GM21717 (cell line): ENCODE results near the gene COL2A1.

ENCODE experiments used
- ATAC-seq: cut with Tn5 transposase; IDR thresholded peaks from one replicate; pipeline ENCODE4 v1.9.1; 2021; ENCODE audit warnings: mild to moderate bottlenecking, moderate library complexity; ENCODE audit not compliant: unreplicated experiment

COL2A1 gene

GRCh38 chr12:48015954-48016353 is 11.7 kb upstream of the COL2A1 start:
- no peak for ATAC-seq

DNA sequence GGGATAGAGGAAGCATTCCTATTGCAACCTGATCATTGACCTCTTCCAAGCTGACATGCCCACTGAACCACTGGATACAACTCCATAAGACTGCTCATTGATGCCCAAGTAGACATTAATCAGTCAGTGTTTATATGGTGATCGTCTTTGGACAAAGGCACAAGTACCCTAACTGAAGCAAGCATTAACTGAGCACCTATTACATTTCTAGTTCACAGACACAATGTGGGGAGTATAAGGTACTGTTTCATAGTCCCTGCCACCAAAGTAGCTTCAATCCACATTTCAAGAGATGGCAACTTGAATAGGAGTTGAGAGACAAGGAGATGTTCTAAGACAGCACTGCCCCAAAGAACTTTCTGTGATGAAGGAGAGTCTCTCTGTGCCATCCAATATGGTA is 10.9 kb upstream of the COL2A1 start:
- no peak for ATAC-seq

DNA sequence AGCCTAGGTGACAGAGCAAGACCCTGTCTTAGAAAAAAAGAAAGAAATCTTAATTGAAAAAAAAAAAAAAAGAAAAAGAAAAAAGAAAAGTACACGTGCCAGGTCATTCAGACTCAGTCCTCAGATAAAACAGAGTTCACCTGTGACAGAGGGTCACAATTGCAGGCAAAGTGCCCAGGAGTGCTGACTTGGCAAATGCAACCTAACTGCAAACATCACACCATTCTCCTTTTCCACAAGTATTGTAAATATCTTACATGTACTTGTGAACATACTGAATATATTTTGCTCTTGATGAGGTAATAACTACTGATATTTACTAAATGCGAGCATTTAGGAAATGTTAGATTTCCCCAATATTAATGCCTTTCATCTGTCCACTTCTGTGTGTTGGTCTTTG is 9.0 kb upstream of the COL2A1 start:
- ATAC-seq, result no peak

GRCh38 chr12:48012070-48012469 is 7.8 kb upstream of the COL2A1 start:
- ATAC-seq, result no peak

- no peak for ATAC-seq
These were observed 6.2 kb upstream of the COL2A1 start for GRCh38 chr12:48010366-48010970.

- no peak for ATAC-seq
These were observed 5.2 kb upstream of the COL2A1 start for GRCh38 chr12:48009471-48009870.

DNA sequence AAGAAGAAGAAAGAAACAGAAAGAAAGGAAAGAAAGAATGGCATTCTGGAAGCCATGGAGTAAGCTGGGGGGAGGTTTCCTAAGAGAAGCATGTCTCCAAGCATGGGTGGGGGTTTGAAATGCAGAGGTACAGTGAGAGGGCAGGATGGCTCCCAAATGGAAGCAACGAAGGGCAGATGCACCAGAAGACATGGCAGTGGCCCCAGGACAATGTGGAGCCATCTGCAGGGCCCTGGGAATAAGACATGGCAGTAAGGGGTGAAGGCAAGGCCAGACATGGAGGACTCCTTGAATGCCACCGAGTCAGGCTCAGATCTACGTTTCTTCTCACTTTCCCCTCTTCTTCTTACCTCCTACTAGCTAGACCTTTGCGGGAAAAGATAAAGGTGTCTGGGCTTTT is 4.7 kb upstream of the COL2A1 start:
- no peak for ATAC-seq

DNA sequence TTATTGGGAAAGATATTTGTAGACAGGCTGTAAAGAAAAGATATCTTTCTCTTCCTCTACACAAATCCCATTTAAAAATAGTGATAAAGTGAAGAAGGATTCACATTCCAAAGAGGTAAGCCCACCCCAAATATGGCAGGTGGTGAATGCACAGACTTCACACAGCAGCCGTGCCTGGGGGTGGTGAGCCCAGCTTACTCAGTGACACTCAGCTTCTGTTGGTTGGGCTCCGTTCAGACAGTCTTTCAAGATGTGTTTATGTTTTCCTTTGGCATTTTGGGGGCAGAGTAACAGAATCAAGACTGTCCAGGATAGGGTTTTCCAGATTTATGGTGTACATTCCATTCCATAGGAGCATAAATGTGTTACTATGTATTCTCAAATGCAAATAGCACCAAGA is 4.1 kb upstream of the COL2A1 start:
- no peak for ATAC-seq

- no peak for ATAC-seq
These were observed 2.9 kb upstream of the COL2A1 start for GRCh38 chr12:48007206-48007605.

DNA sequence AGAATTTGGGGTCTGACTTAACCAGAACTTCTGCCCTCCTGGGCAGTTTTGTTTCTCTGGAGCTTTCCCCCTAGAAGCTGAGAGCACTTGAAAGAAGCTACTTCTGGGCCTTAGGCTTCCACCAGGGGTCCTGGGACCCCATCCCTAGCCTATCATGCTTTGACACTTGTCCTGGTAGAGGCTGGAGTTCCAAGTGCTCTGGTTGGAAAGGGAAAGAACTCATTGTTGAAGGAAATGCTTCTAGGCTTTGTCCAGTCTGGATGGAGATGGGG is 1.4 kb upstream of the COL2A1 start:
- no peak for ATAC-seq

GRCh38 chr12:48005001-48005749 is 899 bp upstream of the COL2A1 start:
- no peak for ATAC-seq

DNA sequence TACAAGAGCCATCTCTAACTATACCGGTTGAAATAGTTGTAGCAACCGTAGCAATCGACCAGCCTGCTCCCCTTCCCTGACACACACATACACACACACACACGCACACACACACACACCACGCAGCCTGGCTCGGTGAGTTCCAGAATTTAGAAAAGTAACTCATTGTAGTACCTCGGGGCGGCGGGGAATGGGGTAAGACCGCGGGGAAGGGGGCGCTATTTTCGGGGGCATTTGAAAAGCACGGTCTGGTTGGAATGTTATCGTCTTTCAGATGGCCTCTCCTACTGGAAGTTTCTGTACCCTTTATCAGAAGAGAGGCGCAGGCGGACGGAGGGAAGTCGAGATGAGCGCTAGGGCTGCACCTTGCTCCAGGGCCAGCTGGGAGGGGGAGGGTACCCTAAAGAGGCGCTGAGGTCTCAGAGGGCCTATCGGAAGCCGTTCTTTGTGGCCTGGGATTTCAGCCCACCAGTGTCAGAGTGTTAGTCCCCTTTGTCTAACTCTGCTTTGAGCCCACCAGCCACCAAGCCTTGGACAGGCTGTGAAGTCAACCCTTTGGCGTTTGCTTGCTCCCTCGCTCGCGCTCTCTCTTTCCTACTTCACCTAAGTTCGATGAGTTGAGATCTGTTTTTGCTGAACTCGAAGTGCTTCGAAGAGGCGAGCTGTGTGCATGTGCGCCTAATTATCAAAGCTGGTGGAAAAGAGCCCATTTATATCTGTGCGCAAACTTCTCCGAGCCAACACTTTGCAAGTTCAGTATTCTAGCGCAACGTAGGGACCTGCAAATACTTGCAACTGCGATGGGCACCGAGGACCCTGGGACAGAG is 837 bp downstream of the COL2A1 start:
- no peak for ATAC-seq

DNA sequence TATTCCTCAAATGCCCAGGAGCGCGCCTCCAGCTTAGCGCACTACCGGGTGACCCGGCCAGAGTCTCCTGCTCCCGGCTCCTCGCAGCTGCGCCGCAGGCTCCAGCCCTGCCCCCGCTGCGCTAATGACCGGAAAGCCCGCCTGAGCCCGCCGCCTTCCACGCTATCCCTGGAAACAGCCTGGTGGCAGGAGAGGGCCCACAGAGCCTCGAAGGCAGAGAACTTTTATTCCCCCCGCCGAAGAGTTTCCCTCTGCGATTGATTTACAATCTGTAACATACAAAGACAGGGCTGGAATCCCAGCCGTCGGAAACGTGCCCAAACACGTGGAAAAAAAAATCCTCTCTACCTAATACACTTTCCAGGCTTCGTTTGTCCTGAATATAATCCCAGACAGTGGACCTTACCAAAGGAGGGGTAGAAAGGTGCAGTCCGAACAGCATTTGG is 1.5 kb downstream of the COL2A1 start:
- no peak for ATAC-seq

DNA sequence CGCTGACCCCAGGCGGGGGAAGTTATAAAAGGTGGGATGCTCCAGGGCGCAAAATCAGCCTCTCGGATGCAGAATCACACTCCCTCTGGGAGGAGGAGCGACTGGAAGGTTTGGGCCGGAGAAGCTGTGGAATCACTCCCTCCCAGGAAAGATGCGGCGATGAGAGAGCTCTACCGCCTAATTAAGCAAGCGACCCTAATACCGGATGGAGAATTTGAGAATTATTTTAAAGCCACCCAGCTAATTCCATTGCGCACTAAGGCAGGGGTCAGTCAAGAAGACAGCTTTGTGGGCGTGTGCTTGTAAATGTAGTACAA is 1.9 kb downstream of the COL2A1 start:
- ATAC-seq, result no peak

DNA sequence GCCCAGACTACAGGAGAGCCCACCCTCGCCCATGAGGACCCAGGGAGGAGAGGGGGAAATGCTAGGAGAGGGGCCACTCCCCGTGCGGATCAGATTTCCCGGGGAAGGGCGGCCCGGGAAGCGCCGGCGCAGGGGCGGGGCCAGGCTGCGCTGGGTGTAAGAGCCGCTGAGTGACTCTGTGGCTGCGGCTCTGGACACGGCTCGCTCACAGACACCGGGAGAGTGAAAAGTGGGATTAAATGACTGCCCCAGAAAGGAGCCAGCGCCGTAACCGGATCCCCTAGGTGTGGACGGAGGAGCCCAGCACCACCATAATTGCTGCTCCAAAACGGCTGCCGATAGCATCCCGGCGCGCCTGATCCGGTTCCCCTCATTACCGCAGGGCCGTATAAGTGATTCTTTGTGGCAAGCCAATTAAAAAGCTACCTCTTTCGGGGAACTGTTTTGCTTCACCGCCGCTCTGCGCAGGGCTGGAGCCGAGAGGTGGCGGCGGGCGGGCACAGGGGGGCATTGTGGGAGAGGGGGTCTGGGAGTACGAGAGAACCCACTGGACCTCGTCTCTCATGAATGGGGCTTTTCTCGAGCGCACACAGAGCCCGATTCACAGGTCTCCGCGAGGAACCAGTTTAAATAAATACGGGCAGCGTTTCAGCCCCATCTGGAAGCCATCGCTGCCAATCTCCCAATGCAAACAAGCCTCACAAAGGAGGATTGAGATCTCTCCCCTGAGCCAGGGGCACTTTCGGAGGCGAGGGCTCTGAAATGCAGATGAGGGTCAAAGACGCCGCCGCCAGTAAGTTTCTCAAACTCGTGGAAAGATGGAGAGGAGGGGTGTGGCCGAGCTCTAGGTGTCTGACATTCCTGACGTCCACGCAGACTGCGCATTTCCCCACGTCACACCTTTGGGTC is 2.5 kb downstream of the COL2A1 start:
- ATAC-seq, result no peak

DNA sequence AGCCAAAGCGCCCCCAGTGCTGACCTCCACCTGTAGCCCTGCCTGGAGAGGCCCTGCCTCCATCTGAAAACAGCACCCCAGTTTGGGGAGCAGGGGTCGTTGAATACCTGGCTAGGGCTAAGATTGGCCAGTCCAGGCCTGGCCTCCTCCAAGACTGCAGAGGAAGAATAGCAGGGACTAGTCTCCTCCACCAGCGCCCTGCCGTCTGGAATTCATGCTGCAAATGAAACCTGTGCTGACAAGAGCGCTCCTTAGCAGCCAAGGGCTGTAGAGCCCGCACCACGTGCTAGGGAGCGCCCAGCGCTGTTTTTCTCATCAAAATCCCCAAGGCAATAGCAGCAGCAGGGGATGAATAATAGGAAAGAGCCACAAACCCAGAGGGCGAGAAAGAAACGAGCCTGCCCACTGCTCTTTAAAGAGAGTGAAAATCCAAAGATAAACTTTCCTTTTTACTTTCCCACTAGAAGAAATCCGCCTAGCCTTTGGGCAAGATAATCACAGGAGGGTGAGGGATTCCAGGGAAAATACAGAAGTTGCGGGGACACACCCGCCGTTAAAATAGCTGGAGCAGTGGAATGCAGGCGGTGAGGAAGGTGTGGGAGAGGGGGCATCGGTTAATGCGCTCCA is 3.3 kb downstream of the COL2A1 start:
- ATAC-seq, result no peak

- no peak for ATAC-seq
These were observed 4.5 kb downstream of the COL2A1 start for GRCh38 chr12:47999816-48000215.

GRCh38 chr12:47997321-47997720 is 7.0 kb downstream of the COL2A1 start:
- ATAC-seq, result no peak

DNA sequence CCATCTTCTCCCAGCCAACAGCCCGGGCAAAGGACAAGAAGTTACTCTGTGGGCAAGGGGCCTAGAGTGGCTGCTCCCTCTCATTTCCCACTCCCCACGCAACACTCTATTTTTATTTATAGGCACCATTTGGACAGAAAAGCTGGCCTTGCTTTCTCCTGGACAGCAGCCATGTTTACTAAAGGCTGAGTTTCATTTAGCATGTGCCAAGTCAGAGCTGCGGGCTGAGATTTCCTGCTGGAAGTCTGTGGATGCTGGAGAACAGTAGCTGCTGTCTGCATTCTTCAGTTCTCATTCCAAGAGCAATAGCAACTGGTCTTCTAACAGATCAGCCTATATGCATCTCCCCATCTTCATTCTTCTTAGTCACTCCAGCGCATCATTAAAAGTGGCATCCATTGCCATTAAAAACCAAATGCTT is 8.3 kb downstream of the COL2A1 start:
- ATAC-seq, result no peak

GRCh38 chr12:47993491-47993890 is 10.8 kb downstream of the COL2A1 start:
- ATAC-seq, result no peak

GRCh38 chr12:47992776-47993175 is 11.5 kb downstream of the COL2A1 start:
- no peak for ATAC-seq
